GM10266 (cell line): ENCODE results near the gene GRAMD2B.
"Not testable (repeated sequence)": the region's sequence is repeated elsewhere in the genome, so short reads cannot be mapped to it uniquely, and the experiment has no call there.

Experiments
- DNase-seq: peaks from one replicate; pipeline ENCODE4 v3.0.0; 2012; ENCODE audit errors: extremely low spot score
- TF ChIP-seq, protein P1 (sequence below): IDR thresholded peaks from 2 replicates; pipeline ENCODE4 v1.5.1; 2012; ENCODE audit warnings: mild to moderate bottlenecking, low read depth; ENCODE audit not compliant: control insufficient read depth, insufficient read depth; ENCODE audit errors: missing control alignments

GRAMD2B gene

DNA sequence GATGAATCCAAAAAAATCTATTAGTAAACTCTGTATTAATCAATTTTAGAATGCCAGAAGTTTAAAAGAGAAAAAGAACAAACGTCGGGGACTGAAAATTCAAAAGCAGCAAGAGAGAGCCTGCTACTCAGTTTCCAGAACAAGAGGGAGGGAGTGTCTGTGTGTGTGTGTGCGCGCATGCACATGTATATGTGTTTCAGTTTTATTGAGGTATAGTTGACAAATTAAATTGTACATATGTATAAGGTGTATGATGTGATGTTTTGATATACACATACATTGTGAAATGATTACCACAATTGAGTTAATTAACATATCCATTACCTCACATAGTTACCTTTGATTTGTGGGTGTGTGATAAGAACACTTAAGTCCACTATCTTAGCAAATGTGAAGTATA lies 27.6 kb upstream of the GRAMD2B start:
- no peak for DNase-seq
- TF ChIP-seq, protein P1, sequence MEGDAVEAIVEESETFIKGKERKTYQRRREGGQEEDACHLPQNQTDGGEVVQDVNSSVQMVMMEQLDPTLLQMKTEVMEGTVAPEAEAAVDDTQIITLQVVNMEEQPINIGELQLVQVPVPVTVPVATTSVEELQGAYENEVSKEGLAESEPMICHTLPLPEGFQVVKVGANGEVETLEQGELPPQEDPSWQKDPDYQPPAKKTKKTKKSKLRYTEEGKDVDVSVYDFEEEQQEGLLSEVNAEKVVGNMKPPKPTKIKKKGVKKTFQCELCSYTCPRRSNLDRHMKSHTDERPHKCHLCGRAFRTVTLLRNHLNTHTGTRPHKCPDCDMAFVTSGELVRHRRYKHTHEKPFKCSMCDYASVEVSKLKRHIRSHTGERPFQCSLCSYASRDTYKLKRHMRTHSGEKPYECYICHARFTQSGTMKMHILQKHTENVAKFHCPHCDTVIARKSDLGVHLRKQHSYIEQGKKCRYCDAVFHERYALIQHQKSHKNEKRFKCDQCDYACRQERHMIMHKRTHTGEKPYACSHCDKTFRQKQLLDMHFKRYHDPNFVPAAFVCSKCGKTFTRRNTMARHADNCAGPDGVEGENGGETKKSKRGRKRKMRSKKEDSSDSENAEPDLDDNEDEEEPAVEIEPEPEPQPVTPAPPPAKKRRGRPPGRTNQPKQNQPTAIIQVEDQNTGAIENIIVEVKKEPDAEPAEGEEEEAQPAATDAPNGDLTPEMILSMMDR = no peak

DNA sequence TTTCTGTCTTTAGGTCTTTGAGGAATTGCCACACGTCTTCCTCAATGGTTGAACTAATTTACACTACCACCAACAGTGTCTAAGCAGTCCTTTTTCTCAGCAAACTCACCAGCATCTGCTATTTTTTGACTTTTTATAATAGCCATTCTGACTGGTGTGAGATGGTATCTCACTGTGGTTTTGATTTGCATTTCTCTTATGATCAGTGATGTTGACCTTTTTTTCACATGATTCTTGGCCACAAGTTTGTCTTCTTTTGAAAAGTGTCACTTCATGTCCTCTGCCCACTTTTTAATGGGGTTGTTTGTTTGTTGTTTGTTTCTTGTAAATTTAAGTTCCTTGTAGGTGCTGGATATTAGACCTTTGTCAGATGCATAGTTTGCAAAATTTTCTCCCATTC lies 26.5 kb upstream of the GRAMD2B start:
- not testable (repeated sequence) for DNase-seq

DNA sequence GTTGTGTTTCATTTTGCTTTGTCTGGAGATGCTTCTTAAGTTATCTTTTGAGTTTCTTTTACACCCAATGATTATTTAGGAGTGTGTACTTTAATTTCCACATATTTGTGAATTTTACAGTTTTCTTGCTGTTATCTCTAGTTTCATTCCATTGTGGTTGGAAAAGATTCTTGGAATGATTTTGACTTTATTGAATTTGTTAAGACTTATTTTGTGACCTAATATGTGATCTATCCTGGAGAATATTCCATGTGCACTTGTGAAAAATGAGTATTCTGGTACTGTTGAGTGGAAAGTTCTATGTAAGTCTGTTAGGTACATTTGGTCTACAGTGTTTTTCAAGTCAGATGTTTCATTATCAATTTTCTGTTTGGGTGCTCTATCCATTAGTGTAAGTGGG lies 24.4 kb upstream of the GRAMD2B start:
- DNase-seq = no peak
- TF ChIP-seq, protein P1 = no peak

DNA sequence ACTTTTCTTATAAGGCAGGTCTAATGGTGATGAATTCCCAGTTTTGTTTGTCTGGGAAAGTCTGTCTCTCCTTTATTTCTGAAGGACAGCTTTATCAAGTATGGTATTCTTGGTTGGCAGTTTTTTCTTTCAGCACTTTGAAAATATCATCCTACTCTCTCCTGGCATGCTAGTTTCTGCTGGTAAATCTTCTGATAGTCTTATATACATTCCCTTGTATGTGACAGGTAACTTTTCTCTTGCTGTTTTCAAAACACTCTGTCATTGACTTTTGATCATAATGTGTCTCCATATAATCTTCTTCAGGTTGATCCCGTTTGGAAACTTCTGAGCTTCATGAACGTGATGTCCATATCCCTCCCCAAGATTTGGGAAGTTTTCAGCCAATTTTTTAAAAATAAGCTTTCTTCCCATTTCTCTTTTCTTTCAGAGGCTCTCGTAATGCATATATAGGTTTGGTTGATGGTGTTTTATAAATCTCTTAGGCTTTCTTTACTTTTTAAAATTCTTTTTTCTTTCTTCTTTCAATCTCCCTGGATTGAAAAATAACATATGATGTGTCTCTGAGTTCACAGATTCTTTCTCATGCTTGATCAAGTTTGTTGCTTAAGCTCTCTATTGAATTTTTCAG lies 22.5 kb upstream of the GRAMD2B start:
- TF ChIP-seq, protein P1 = no peak
- DNase-seq = no peak

DNA sequence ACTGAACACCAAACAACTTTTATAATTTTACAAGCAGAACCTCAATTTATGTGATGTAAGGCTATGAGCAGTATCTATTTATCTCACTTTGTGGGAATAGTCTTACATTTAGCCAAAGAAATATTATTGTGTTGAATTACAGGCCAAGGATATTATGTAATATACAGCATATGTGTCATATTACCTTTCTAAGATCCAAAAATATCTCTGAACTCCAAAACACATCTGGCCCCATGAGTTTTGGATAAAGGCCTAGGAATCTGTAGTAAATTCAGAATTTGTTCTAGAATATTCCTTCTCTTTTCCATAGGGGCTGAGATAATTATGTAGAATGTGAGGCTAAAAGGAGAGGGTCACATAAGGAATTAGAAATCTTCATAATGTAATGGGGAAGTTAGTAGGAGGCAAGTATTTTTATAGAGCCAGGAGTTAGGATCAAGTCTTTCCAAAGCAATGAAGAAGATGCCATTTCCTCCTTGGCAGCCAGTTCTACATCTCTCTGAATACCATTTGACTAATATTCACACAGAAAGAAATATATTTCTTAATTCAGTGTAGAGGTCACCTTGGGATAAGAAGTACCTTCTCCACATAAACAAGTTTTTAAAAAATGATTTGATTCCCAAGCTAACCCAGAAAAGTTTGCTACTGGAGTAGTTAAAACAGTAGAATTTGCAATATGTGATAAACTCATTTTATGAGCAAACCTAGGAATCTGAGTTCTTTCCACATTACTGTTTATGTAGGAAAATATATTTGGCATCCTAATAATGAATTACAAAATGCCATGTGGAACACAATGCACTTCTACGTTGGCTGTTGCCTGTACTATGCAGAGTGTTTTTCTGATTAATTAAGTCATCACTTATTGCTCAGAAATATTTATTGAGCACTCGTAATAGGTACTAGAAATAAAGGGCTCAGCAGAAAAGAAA lies 20.3 kb upstream of the GRAMD2B start:
- TF ChIP-seq, protein P1 = no peak
- DNase-seq = no peak

DNA sequence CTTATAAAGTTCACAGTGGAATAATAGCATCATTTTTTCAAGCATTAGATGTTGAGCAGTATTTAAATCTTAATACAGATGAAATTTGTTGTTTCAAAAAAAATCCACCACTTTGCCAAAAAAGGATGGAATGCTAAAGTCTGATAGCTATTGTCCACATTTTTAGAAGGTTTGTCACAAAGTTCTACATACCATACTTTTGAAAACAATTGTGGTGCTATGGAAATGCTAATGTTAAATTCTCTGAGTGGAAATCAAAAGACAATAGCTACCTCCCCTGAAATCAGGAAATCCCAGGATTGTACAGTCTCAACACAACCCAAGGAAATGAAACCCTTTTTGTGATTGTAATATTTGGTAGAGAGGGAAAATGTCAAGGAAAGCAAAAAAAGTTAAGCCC lies 19.3 kb upstream of the GRAMD2B start:
- DNase-seq = no peak
- TF ChIP-seq, protein P1 = no peak

DNA sequence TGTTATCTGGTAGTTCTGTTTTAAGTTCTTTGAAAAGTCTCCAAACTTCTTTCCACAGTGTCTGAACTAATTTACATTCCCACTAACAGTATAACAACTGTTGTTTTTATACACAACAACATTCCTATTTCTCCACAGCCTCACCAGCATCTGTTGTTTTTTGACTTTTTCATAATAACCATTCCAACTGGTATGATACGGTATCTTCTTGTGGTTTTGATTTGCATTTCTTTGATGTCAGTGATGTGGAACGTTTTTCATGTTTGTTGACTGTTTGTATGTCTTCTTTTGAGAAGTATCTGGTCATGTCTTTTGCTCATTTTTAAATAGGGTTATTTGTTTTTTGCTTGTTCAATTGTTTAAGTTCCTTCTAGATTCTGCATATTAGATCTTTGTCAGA lies 12.6 kb upstream of the GRAMD2B start:
- no peak for DNase-seq
- TF ChIP-seq, protein P1 = no peak
